ENCODE results near the gene MAB21L4. TPM values are rescaled to one million over a fixed set of nuclear protein-coding genes. Genes with fewer than 3 reads are reported as not detected.

Gene MAB21L4
- total RNA-seq, 1 experiment from 2014 or later = 0.15 TPM

DNA sequence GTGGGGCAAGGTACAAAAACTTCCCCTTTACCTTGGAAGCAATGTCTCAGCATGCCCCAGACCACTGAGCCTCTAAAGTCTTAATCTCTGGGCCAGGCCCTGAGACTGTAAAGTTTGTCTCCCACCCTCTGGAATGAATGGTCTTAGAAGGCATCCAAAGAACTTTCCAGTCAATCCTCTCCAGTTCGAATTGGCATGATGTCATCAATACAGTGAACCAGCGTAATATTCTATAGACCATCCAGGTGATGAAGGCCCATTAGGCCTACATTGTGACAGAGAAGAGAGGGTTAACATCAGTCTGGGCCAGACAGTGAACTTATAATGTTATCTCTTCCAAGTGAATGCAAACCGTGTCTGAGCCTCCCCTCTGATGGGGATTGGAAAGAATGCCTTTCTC lies 11.2 kb downstream of the MAB21L4 start:
- no peaks in the 10 kb centered on the region for H3K9me3 Mint-ChIP-seq
- no peak overlapping the region for H3K9ac ChIP-seq (ENCODE audit: extremely low read depth, insufficient read length, low read length)
- H3T11ph ChIP-seq (ENCODE audit: low read length) = no peak overlapping the region
- no peak overlapping the region for H3K27ac Mint-ChIP-seq
- no peak overlapping the region for H2AFZ ChIP-seq (ENCODE audit: low read length)
- no peaks in the 10 kb centered on the region for H3K9me3 ChIP-seq (ENCODE audit: control insufficient read depth, low read depth, low read length)
- no peak overlapping the region for H2BK20ac ChIP-seq (ENCODE audit: low read depth, low read length, poor library complexity, severe bottlenecking)
- no peak overlapping the region for H2AK5ac ChIP-seq (ENCODE audit: insufficient read length, low read length)
- no peak overlapping the region for H3K27ac ChIP-seq (ENCODE audit: insufficient read length, low read depth, low read length)
- H3K23me2 ChIP-seq (ENCODE audit: insufficient read length, low read depth, low read length, poor library complexity, severe bottlenecking) = no peaks in the 10 kb centered on the region
- H3K4ac ChIP-seq (ENCODE audit: low read depth, low read length) = no peak overlapping the region
- no peaks in the 10 kb centered on the region for H3K79me1 ChIP-seq (ENCODE audit: insufficient read depth, low read depth, low read length, poor library complexity, severe bottlenecking)
- no peak overlapping the region for H4K8ac ChIP-seq (replicated peaks; ENCODE audit: insufficient read length, low read depth, low read length)
- H3K27me3 ChIP-seq (ENCODE audit: insufficient read depth, low read length) = no peaks in the 10 kb centered on the region
- H4K5ac ChIP-seq (ENCODE audit: insufficient read length, low read depth, low read length) = no peak overlapping the region
- H4K20me1 ChIP-seq (ENCODE audit: control insufficient read depth, insufficient read depth, insufficient read length) = no peaks in the 10 kb centered on the region
- H3K14ac ChIP-seq (ENCODE audit: insufficient read depth, low read length) = no peak overlapping the region
- no peak for DNase-seq
- H3K18ac ChIP-seq (ENCODE audit: insufficient read length, low read depth, low read length) = no peak overlapping the region
- peaks cover 4 to 6% of the 10 kb centered on the region in 2 experiments for H3K4me1 Mint-ChIP-seq
- H3K56ac ChIP-seq (ENCODE audit: insufficient read length, low read depth, low read length) = no peak overlapping the region
- TF ChIP-seq, protein P1, sequence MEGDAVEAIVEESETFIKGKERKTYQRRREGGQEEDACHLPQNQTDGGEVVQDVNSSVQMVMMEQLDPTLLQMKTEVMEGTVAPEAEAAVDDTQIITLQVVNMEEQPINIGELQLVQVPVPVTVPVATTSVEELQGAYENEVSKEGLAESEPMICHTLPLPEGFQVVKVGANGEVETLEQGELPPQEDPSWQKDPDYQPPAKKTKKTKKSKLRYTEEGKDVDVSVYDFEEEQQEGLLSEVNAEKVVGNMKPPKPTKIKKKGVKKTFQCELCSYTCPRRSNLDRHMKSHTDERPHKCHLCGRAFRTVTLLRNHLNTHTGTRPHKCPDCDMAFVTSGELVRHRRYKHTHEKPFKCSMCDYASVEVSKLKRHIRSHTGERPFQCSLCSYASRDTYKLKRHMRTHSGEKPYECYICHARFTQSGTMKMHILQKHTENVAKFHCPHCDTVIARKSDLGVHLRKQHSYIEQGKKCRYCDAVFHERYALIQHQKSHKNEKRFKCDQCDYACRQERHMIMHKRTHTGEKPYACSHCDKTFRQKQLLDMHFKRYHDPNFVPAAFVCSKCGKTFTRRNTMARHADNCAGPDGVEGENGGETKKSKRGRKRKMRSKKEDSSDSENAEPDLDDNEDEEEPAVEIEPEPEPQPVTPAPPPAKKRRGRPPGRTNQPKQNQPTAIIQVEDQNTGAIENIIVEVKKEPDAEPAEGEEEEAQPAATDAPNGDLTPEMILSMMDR (conservative IDR thresholded peaks at IDR 0.05) = no peak
- no peaks in the 10 kb centered on the region for H3K79me2 ChIP-seq (ENCODE audit: insufficient read depth, low read length)
- H3K4me1 ChIP-seq (ENCODE audit: insufficient read depth, low read length) = no peaks in the 10 kb centered on the region
- H3K23ac ChIP-seq (ENCODE audit: insufficient read length, low read depth, low read length) = no peak overlapping the region
- H2BK5ac ChIP-seq (ENCODE audit: insufficient read length, low read length) = no peak overlapping the region
- H3K4me3 Mint-ChIP-seq = no peak overlapping the region
- no peak overlapping the region for H3K4me2 ChIP-seq (ENCODE audit: insufficient read depth, insufficient read length, low read length)
- no peaks in the 10 kb centered on the region for H3K36me3 Mint-ChIP-seq (ENCODE audit: insufficient read depth in 1 of 3, low read depth in 3 of 3)
- H2BK120ac ChIP-seq (ENCODE audit: low read depth, low read length, poor library complexity, severe bottlenecking) = no peak overlapping the region
- no peak overlapping the region for H2BK12ac ChIP-seq (ENCODE audit: insufficient read length, low read depth, low read length)
- H3K27me3 Mint-ChIP-seq (ENCODE audit: low read depth) = no peaks in the 10 kb centered on the region; the same call in 1 of the 2 replicates
- no CpG with 5 or more reads among the region's 3 CpGs for WGBS (ENCODE audit: extremely low coverage, insufficient read length, low lambda C conversion rate)
- H2BK15ac ChIP-seq (ENCODE audit: low read depth, low read length) = no peak overlapping the region
- no peak overlapping the region for H4K91ac ChIP-seq (ENCODE audit: insufficient read length, low read depth, low read length)

Data from H9 (cell line).